HG02840 (cell line): ENCODE results near the gene NPHP4.
A peak's percentile ranks its signal among the peaks of the same experiment; 100 is the strongest.

Experiments
- ATAC-seq: cut with Tn5 transposase; IDR thresholded peaks from one replicate; pipeline ENCODE4 v1.9.1; 2021; ENCODE audit warnings: mild to moderate bottlenecking, moderate library complexity, moderate number of reproducible peaks; ENCODE audit not compliant: unreplicated experiment, low FRiP score

The NPHP4 gene

GRCh38 chr1:5992026-5992813, at the start of gene NPHP4:
Gene NPHP4 (minus strand): TSS chr1:5992425. CDS start chr1:5986289, 6,136 bp downstream.
- ATAC-seq, result peak; percentile 89

- ATAC-seq, result no peak
These were observed 49.3 kb upstream of the NPHP4 start for GRCh38 chr1:6041432-6042062.

- no peak for ATAC-seq
These were observed 48.7 kb upstream of the NPHP4 start for GRCh38 chr1:6040861-6041415.

GRCh38 chr1:6040444-6040843, 48.2 kb upstream of the NPHP4 start:
- ATAC-seq, result no peak

- no peak for ATAC-seq
These were observed 46.8 kb upstream of the NPHP4 start for GRCh38 chr1:6039031-6039430.

GRCh38 chr1:6038603-6039002, 46.4 kb upstream of the NPHP4 start:
- ATAC-seq, result no peak

GRCh38 chr1:6037338-6037762, 45.1 kb upstream of the NPHP4 start:
- ATAC-seq, result no peak

- no peak for ATAC-seq
These were observed 43.5 kb upstream of the NPHP4 start for GRCh38 chr1:6035719-6036118.

- no peak for ATAC-seq
These were observed 43.1 kb upstream of the NPHP4 start for GRCh38 chr1:6035303-6035702.

- ATAC-seq, result no peak
These were observed 42.5 kb upstream of the NPHP4 start for GRCh38 chr1:6034750-6035096.

- ATAC-seq, result no peak
These were observed 41.9 kb upstream of the NPHP4 start for GRCh38 chr1:6033986-6034749.

- no peak for ATAC-seq
These were observed 40.9 kb upstream of the NPHP4 start for GRCh38 chr1:6033124-6033523.

- ATAC-seq, result no peak
These were observed 38.5 kb upstream of the NPHP4 start for GRCh38 chr1:6030547-6031261.

- ATAC-seq, result no peak
These were observed 37.9 kb upstream of the NPHP4 start for GRCh38 chr1:6030132-6030531.

- no peak for ATAC-seq
These were observed 37.1 kb upstream of the NPHP4 start for GRCh38 chr1:6029351-6029750.

- no peak for ATAC-seq
These were observed 36.0 kb upstream of the NPHP4 start for GRCh38 chr1:6028042-6028850.

- no peak for ATAC-seq
These were observed 35.4 kb upstream of the NPHP4 start for GRCh38 chr1:6027591-6027990.

GRCh38 chr1:6026095-6026809, 34.0 kb upstream of the NPHP4 start:
- peak; percentile 83 for ATAC-seq
